ENCODE results near the gene VAT1. TPM values are rescaled to one million over a fixed set of nuclear protein-coding genes. Genes with fewer than 3 reads are reported as not detected.

The VAT1 gene
- total and polyA plus RNA-seq, 9 of the 15 experiments (the other 6 are each of a cell fraction or from before 2014, with no cell fraction given) = 29.4 to 153 (median 66.7) TPM

- TF ChIP-seq, protein P1, sequence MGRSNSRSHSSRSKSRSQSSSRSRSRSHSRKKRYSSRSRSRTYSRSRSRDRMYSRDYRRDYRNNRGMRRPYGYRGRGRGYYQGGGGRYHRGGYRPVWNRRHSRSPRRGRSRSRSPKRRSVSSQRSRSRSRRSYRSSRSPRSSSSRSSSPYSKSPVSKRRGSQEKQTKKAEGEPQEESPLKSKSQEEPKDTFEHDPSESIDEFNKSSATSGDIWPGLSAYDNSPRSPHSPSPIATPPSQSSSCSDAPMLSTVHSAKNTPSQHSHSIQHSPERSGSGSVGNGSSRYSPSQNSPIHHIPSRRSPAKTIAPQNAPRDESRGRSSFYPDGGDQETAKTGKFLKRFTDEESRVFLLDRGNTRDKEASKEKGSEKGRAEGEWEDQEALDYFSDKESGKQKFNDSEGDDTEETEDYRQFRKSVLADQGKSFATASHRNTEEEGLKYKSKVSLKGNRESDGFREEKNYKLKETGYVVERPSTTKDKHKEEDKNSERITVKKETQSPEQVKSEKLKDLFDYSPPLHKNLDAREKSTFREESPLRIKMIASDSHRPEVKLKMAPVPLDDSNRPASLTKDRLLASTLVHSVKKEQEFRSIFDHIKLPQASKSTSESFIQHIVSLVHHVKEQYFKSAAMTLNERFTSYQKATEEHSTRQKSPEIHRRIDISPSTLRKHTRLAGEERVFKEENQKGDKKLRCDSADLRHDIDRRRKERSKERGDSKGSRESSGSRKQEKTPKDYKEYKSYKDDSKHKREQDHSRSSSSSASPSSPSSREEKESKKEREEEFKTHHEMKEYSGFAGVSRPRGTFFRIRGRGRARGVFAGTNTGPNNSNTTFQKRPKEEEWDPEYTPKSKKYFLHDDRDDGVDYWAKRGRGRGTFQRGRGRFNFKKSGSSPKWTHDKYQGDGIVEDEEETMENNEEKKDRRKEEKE (IDR thresholded peaks at IDR 0.05; ENCODE audit: borderline replicate concordance in 1 of 2, control insufficient read depth in 1 of 2, low read depth in 2 of 2, low read length in 1 of 2) = no peak
- TF ChIP-seq SLC30A9 (CRISPR knock-in tag; IDR thresholded peaks at IDR 0.05) (no peak), EZH2 (IDR thresholded peaks at IDR 0.05; ENCODE audit: borderline replicate concordance, low read depth, low read length) (no peak), DMBX1 (CRISPR knock-in tag; IDR thresholded peaks at IDR 0.05; ENCODE audit: borderline replicate concordance) (no peak), KDM5B (IDR thresholded peaks at IDR 0.05; ENCODE audit: insufficient replicate concordance, low read depth, low read length) (peak; percentile 4), ZNF77 (CRISPR knock-in tag; IDR thresholded peaks at IDR 0.05) (no peak), FOS (IDR thresholded peaks at IDR 0.05; ENCODE audit: extremely low read depth, insufficient read length) (no peak), MXI1 (IDR thresholded peaks at IDR 0.05; ENCODE audit: low read depth, low read length) (no peak), ZNF280A (IDR thresholded peaks at IDR 0.05; ENCODE audit: low read depth, partially characterized antibody) (no peak), GTF2B (IDR thresholded peaks at IDR 0.05; ENCODE audit: extremely low read depth, insufficient read length) (no peak), TAF15 (IDR thresholded peaks at IDR 0.05; ENCODE audit: low read depth, low read length) (no peak), ZBTB8A (IDR thresholded peaks at IDR 0.05; ENCODE audit: partially characterized antibody) (no peak), CTBP1 (IDR thresholded peaks at IDR 0.05; ENCODE audit: borderline replicate concordance) (peak; percentile 81; the same call in 1 of the 2 replicates), CREM (IDR thresholded peaks at IDR 0.05; ENCODE audit: low read depth) (peak; percentile 41), MAFK (IDR thresholded peaks at IDR 0.05; ENCODE audit: low read length) (no peak), PCBP1 (IDR thresholded peaks at IDR 0.05; ENCODE audit: low read depth, low read length, poor library complexity, severe bottlenecking) (peak; percentile 84), SNRNP70 (optimal IDR thresholded peaks at IDR 0.05; ENCODE audit: low read depth, low read length) (no peak), ZBTB17 (CRISPR knock-in tag; IDR thresholded peaks at IDR 0.05) (no peak), NR4A1 (CRISPR knock-in tag; IDR thresholded peaks at IDR 0.05) (no peak), NR4A1 (tag; IDR thresholded peaks at IDR 0.05) (no peak)
- TF ChIP-seq, protein P2, sequence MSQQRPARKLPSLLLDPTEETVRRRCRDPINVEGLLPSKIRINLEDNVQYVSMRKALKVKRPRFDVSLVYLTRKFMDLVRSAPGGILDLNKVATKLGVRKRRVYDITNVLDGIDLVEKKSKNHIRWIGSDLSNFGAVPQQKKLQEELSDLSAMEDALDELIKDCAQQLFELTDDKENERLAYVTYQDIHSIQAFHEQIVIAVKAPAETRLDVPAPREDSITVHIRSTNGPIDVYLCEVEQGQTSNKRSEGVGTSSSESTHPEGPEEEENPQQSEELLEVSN (IDR thresholded peaks at IDR 0.05; ENCODE audit: borderline replicate concordance in 1 of 2, extremely low read depth in 1 of 2, insufficient read depth in 1 of 2, insufficient read length in 1 of 2, low read depth in 1 of 2, low read length in 1 of 2, poor library complexity in 1 of 2, severe bottlenecking in 1 of 2) = peak; percentile 44 to 82
Observed at GRCh38 chr17:43021741-43022512, at the start of gene VAT1 (continued).

All from K562 (cell line).